IMR-90 (cell line): ENCODE data around the gene ART3. TPM values are rescaled to one million over a fixed set of nuclear protein-coding genes. Genes with fewer than 3 reads are reported as not detected.
"Not testable (repeated sequence)": the region's sequence is repeated elsewhere in the genome, so short reads cannot be mapped to it uniquely, and the experiment has no call there.

ENCODE experiments used
- ATAC-seq: fragments of 200-7000 bp; cut with Tn5 transposase; 2 replicates; pipeline ENCODE4 v1.9.1; 2020; ENCODE audit warnings: low read depth, mild to moderate bottlenecking, moderate library complexity
- BruUV-seq: library from RNA; stranded (reverse); fragments of 400-500 nt; replicated peaks from 2 replicates; lab custom pipeline; 2021; lab: Mats Ljungman, UMichigan
- CTCF ChIA-PET: fragments of 300-600 bp; formaldehyde crosslinking; extraction: SDS; loops from one replicate; lab custom pipeline; 2021; ENCODE audit warnings: antibody characterized with exemption; lab: Yijun Ruan, JAX
- POLR2A ChIA-PET: fragments of 300-600 bp; sonication (Branson Sonifier 250); formaldehyde crosslinking; loops from one replicate; lab custom pipeline; 2022; ENCODE audit warnings: antibody characterized with exemption; ENCODE audit not compliant: unreplicated experiment; lab: Charles Lee
- DNase-seq: peaks from one replicate; pipeline ENCODE4 v3.0.0; 2013
- H2AFZ ChIP-seq: replicated peaks from 2 replicates; pipeline ENCODE3; 2013; ENCODE audit warnings: low read length, mild to moderate bottlenecking; ENCODE audit not compliant: poor library complexity
- H2AK5ac ChIP-seq: 2 replicates; pipeline ENCODE4 v1.6.1; 2013; ENCODE audit warnings: low read depth, low read length, inconsistent platforms
- H2AK9ac ChIP-seq: replicated peaks from 2 replicates; pipeline ENCODE3; 2013; ENCODE audit warnings: mild to moderate bottlenecking, low read depth, low read length, moderate library complexity; ENCODE audit not compliant: poor library complexity
- H2BK120ac ChIP-seq: 2 replicates; pipeline ENCODE4 v1.6.1; 2013; ENCODE audit warnings: low read depth, low read length, inconsistent platforms
- H2BK15ac ChIP-seq: 3 replicates; pipeline ENCODE4 v1.6.1; 2013; ENCODE audit warnings: low read depth, low read length, inconsistent platforms
- H2BK20ac ChIP-seq: 2 replicates; pipeline ENCODE4 v1.6.1; 2013; ENCODE audit warnings: low read depth, mild to moderate bottlenecking, inconsistent platforms, low read length, moderate library complexity
- H2BK5ac ChIP-seq: 2 replicates; pipeline ENCODE4 v1.6.1; 2013; ENCODE audit warnings: mild to moderate bottlenecking, low read depth, low read length, inconsistent platforms; ENCODE audit not compliant: poor library complexity, severe bottlenecking
- H3K14ac ChIP-seq: replicated peaks from 2 replicates; pipeline ENCODE4 v1.6.1; 2013; ENCODE audit warnings: low read depth, low read length, inconsistent platforms
- H3K18ac ChIP-seq: 2 replicates; pipeline ENCODE4 v1.6.1; 2013; ENCODE audit warnings: low read depth, low read length, control low read depth
- H3K23ac ChIP-seq: 2 replicates; pipeline ENCODE4 v1.6.1; 2013; ENCODE audit warnings: low read depth, low read length, inconsistent platforms
- H3K27ac ChIP-seq: 2 replicates; pipeline ENCODE4 v1.5.1; 2013; ENCODE audit warnings: mild to moderate bottlenecking, control low read depth, low read length; ENCODE audit not compliant: insufficient read depth
- H3K27me3 ChIP-seq: 2 replicates; pipeline ENCODE4 v1.6.1; 2013; ENCODE audit warnings: low read length; ENCODE audit not compliant: control insufficient read depth, insufficient read depth
- H3K36me3 ChIP-seq: 2 replicates; pipeline ENCODE4 v1.6.1; 2013; ENCODE audit warnings: low read length, mixed read lengths; ENCODE audit not compliant: control insufficient read depth, insufficient read depth
- H3K4ac ChIP-seq: 2 replicates; pipeline ENCODE4 v1.6.1; 2013; ENCODE audit warnings: low read depth, low read length, inconsistent platforms
- H3K4me1 ChIP-seq: 2 replicates; pipeline ENCODE4 v1.6.1; 2013; ENCODE audit warnings: low read length, mixed read lengths; ENCODE audit not compliant: control insufficient read depth, insufficient read depth
- H3K4me2 ChIP-seq: 2 replicates; pipeline ENCODE4 v1.6.1; 2013; ENCODE audit warnings: low read depth, mild to moderate bottlenecking, control low read depth, low read length, moderate library complexity
- H3K4me3 ChIP-seq: 2 replicates; pipeline ENCODE4 v1.5.1; 2013; ENCODE audit warnings: low read depth, mild to moderate bottlenecking, control low read depth, low read length, moderate library complexity; ENCODE audit not compliant: insufficient read depth
- H3K56ac ChIP-seq: 2 replicates; pipeline ENCODE4 v1.6.1; 2013; ENCODE audit warnings: low read length, inconsistent platforms; ENCODE audit not compliant: insufficient read depth; ENCODE audit errors: extremely low read depth
- H3K79me1 ChIP-seq, 2 experiments: 2 replicates each; pipeline ENCODE4 v1.6.1; 2013; ENCODE audit warnings: low read length in 2 of 2, inconsistent platforms in 1 of 2, low read depth in 1 of 2
- H3K9ac ChIP-seq: 2 replicates; pipeline ENCODE4 v1.6.1; 2013; ENCODE audit warnings: low read depth, low read length, control low read depth
- H3K9me1 ChIP-seq: 2 replicates; pipeline ENCODE4 v1.6.1; 2013; ENCODE audit warnings: low read length, inconsistent platforms; ENCODE audit not compliant: insufficient read depth
- H3K9me3 ChIP-seq: 2 replicates; pipeline ENCODE4 v1.6.1; 2013; ENCODE audit warnings: low read length; ENCODE audit not compliant: control insufficient read depth, insufficient read depth
- H4K20me1 ChIP-seq: 2 replicates; pipeline ENCODE4 v1.6.1; 2013; ENCODE audit warnings: low read length, inconsistent platforms; ENCODE audit not compliant: insufficient read depth
- H4K5ac ChIP-seq: 2 replicates; pipeline ENCODE4 v1.6.1; 2013; ENCODE audit warnings: mild to moderate bottlenecking, low read depth, low read length, control low read depth
- H4K8ac ChIP-seq, 2 experiments: 2 replicates each; pipeline ENCODE4 v1.6.1; 2013; ENCODE audit warnings: low read depth in 2 of 2, low read length in 2 of 2, control low read depth in 1 of 2, inconsistent platforms in 1 of 2
- H4K91ac ChIP-seq: 2 replicates; pipeline ENCODE4 v1.6.1; 2013; ENCODE audit warnings: low read depth, low read length, inconsistent platforms; ENCODE audit not compliant: insufficient read depth
- WGBS, 2 experiments: methylation state at CpG; one replicate each; pipeline versions ENCODE4 v1.1.5 to v1.1.7; 2013; ENCODE audit warnings: missing lambda C conversion rate in 2 of 2; ENCODE audit not compliant: insufficient read length in 1 of 2; ENCODE audit errors: extremely low coverage in 2 of 2; 5-methylcytosine and 5-hydroxymethylcytosine counted together
- dilution Hi-C: fragments of 300-500 bp; cut with HindIII; formaldehyde crosslinking; loops from one replicate; pipeline ENCODE4 v1.14.3; 2018; ENCODE audit warnings: low sequenced_read_pairs; ENCODE audit not compliant: unreplicated experiment
- in situ Hi-C: fragments of 300-500 bp; cut with MboI; formaldehyde crosslinking; loops from 3 replicates; pipeline ENCODE4 v1.14.3; 2019; ENCODE audit warnings: low sequenced_read_pairs, inconsistent platforms, mixed read lengths
- intact Hi-C: fragments of 100-400 bp; cut with micrococcal nuclease; formaldehyde crosslinking; loops from 2 replicates; pipeline ENCODE4 v1.10.0; 2022
- polyA plus RNA-seq, 3 experiments: library from polyadenylated mRNA; depleted of rRNA; stranded (reverse); fragments of >200 nt; gene quantifications; 2 replicates each; pipeline ENCODE4 v1.2.3, GENCODE V29; 2012; ENCODE audit warnings: low replicate concordance in 1 of 3
- total RNA-seq: library from RNA; depleted of rRNA; stranded (reverse); fragments of >200 nt; gene quantifications from 2 replicates; pipeline ENCODE4 v1.2.3, GENCODE V29; 2012

The ART3 gene
- total and polyA plus RNA-seq, 2 of the 4 experiments (the other 2 are of a cell fraction) = 0.15 TPM; not detected in 1

DNA sequence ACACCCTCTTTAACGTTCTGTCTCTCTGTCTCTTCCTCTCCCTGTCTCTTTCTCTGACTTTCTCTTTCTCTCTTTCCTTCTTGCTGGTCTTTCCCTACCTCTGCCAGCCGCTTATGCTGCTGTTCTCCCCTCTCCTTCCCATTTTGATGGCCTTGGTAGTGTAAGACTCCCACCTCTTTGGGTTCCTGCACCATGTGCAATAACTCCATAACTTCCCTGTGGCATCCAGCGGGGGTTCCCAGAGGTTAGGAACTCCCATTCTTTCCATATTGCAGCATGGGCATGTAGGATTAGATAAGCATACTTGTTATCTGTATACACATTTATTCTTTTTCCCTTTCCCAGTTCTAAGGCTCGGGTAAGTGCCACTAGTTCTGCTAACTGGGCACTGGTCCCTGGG lies 29.8 kb upstream of the ART3 start:
- H3K9me3 ChIP-seq, H4K91ac ChIP-seq, POLR2A ChIA-PET, H3K56ac ChIP-seq, H3K4me2 ChIP-seq, H2AK9ac ChIP-seq, H3K4me1 ChIP-seq, H2BK5ac ChIP-seq, dilution Hi-C loops, H3K79me1 ChIP-seq, H3K4ac ChIP-seq, H3K9ac ChIP-seq, H4K20me1 ChIP-seq, H2BK15ac ChIP-seq, intact Hi-C loops, BruUV-seq, H2BK120ac ChIP-seq, H3K4me3 ChIP-seq, H4K8ac ChIP-seq, H3K36me3 ChIP-seq, H2AK5ac ChIP-seq, H3K23ac ChIP-seq, H3K9me1 ChIP-seq, H4K5ac ChIP-seq, H3K27me3 ChIP-seq, ATAC-seq, DNase-seq, H3K18ac ChIP-seq, CTCF ChIA-PET, H2AFZ ChIP-seq, H2BK20ac ChIP-seq, H3K14ac ChIP-seq, H3K27ac ChIP-seq, in situ Hi-C loops: not testable (repeated sequence)
- no CpG with 5 or more reads among the region's 4 CpGs for WGBS, 2 experiments

- H4K91ac ChIP-seq, H2AK5ac ChIP-seq, CTCF ChIA-PET, in situ Hi-C loops, intact Hi-C loops, H4K20me1 ChIP-seq, H3K79me1 ChIP-seq, H3K9me3 ChIP-seq, H3K4me3 ChIP-seq, DNase-seq, H3K36me3 ChIP-seq, H4K5ac ChIP-seq, H2AK9ac ChIP-seq, H2BK120ac ChIP-seq, H3K14ac ChIP-seq, dilution Hi-C loops, H2BK20ac ChIP-seq, H4K8ac ChIP-seq, POLR2A ChIA-PET, H3K27ac ChIP-seq, H3K23ac ChIP-seq, H3K27me3 ChIP-seq, ATAC-seq, BruUV-seq, H3K4me2 ChIP-seq, H2BK5ac ChIP-seq, H3K18ac ChIP-seq, H2AFZ ChIP-seq, H3K4ac ChIP-seq, H2BK15ac ChIP-seq, H3K4me1 ChIP-seq, H3K9me1 ChIP-seq, H3K56ac ChIP-seq, H3K9ac ChIP-seq: not testable (repeated sequence)
- WGBS, 2 experiments = no CpG with 5 or more reads among the region's 17 CpGs
Measured at GRCh38 chr4:76049860-76050416, 24.6 kb upstream of the ART3 start.
